GM19468 (cell line): ENCODE data around the gene UQCRFS1.
"Not testable (repeated sequence)": the region's sequence is repeated elsewhere in the genome, so short reads cannot be mapped to it uniquely, and the experiment has no call there.

Experiments
- ATAC-seq: cut with Tn5 transposase; IDR thresholded peaks from one replicate; pipeline ENCODE4 v1.9.1; 2021; ENCODE audit warnings: mild to moderate bottlenecking, moderate library complexity, moderate number of reproducible peaks; ENCODE audit not compliant: unreplicated experiment; ENCODE audit errors: extremely low read depth

Gene UQCRFS1

DNA sequence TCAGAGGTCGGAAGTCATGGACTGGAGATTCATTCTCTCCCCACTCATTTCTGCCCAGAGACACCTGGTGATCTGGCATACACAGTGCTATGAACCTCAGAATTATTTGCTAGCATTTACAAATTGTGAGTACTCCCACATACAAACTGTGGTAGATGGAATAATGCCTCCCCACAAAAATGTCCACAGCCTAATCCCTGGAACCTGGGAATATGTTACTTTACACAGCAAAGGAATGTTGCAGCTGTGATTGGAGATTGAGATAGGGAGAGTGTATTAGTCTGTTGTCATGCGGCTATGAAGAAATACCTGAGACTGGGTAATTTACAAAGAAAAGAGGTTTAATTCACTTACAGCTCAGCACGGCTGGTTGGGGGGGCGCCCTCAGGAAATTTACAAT is 3.1 kb upstream of the UQCRFS1 start:
- no peak for ATAC-seq

DNA sequence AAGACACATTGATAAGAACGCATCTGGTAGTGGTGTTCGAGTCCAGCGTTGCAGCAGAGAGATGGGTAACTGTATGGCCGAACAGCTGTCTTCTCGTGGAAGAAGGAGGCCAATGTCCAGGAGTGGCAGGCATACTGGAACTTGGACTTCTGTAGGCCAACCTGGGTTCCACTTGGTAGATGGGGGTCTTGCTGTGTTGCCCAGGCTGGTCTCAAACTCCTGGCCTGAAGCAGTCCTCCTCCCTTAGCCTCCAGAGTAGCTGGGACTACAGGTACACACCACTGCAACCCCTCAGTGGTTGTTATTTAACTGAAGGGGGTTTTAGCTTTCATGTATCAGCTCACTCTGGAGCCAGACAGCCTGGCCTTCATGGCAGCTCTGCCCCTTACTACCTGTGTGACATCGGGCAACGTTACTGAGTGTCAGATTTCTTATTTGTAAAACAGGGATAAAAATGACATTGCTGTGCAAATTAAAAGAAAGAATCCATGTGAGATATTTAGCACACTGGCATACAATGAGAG is 2.4 kb upstream of the UQCRFS1 start:
- ATAC-seq: no peak

DNA sequence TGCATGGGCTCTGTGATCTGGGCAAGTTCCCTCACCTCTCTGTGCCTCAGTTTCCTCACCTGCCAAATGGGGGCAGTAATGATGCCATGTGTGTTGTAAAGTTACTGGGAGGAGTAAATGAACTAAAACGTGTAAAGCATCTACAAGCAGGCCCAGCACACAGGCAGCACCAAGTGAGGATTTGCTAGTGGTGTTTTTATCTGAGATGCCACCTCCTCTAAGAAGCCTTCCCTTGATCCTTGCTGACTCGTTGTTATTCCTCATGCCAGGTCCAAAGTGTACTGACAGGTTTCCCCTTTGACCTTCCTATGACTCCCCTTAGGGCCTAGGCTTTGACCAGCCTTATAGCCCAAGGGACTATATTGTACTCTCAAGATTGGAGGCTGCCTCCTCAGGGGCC is 1.5 kb upstream of the UQCRFS1 start:
- no peak for ATAC-seq

DNA sequence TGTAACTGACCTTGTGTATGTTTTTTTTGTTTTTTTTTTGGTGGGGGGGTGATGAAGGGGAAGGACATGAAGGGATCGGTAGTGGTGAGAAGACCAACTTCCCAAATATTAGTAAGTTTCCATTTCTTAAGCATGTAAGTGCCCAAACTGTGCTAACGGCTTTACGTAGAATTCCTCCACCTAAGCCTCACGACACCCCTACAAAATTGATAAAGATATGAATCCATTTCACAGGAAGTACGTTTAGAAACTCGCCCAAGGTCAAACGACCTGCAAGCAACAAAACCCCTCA is 649 bp downstream of the UQCRFS1 start:
- ATAC-seq: no peak

DNA sequence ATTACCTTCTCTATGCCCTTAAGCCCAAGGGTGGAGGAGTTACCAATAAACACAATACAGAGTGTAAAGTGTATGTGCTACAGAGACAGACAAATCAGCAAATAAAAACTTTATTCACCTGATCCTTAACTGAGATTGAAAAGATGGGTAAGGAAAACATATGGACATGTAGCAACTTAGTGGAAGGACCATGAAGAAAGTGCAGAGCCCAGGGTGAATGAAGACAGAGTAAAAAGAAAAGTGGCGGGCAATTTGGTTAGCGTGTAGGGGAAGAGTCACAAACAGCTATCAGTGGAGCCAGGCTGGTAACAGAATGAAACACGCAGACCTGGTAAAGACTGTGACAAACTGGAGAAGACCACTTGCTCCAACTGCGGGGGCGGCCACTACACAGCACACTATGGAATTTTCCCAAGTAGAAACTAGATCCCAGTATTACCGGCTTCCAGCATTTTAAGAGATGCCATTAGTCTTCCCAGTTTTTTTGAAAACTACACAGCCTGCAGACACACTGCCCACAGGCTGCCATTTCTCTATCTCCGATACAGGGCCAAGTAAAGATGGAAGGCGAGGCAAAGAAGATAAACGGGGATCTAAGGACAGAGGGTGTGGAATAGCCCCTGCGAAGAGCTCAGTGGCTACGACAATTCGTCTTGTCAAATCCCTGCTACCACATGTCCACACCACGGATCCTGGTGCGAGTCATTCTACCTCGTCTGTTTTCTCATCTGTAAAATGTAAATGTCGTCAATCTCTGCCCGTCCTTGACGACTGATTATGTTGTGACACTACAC is 1.2 kb downstream of the UQCRFS1 start:
- ATAC-seq: no peak

DNA sequence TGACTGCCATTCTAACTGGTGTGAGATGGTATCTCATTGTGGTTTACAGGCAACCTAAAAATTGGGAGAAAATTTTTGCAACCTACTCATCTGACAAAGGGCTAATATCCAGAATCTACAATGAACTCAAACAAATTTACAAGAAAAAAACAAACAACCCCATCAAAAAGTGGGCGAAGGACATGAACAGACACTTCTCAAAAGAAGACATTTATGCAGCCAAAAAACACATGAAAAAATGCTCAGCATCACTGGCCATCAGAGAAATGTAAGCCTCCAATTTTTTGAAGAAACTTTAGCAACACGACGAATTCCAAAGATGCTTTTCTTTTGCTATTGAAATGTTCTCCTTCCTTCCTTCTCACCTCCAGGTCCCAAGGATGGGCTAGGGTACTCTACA is 1.9 kb downstream of the UQCRFS1 start:
- not testable (repeated sequence) for ATAC-seq

DNA sequence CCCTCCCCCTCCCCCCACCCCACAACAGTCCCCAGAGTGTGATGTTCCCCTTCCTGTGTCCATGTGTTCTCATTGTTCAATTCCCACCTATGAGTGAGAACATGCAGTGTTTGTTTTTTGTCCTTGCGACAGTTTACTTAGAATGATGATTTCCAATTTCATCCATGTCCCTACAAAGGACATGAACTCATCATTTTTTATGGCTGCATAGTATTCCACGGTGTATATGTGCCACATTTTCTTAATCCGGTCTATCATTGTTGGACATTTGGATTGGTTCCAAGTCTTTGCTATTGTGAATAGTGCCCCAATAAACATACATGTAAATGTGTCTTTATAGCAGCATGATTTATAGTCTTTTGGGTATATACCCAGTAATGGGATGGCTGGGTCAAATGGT is 2.4 kb downstream of the UQCRFS1 start:
- ATAC-seq: not testable (repeated sequence)

DNA sequence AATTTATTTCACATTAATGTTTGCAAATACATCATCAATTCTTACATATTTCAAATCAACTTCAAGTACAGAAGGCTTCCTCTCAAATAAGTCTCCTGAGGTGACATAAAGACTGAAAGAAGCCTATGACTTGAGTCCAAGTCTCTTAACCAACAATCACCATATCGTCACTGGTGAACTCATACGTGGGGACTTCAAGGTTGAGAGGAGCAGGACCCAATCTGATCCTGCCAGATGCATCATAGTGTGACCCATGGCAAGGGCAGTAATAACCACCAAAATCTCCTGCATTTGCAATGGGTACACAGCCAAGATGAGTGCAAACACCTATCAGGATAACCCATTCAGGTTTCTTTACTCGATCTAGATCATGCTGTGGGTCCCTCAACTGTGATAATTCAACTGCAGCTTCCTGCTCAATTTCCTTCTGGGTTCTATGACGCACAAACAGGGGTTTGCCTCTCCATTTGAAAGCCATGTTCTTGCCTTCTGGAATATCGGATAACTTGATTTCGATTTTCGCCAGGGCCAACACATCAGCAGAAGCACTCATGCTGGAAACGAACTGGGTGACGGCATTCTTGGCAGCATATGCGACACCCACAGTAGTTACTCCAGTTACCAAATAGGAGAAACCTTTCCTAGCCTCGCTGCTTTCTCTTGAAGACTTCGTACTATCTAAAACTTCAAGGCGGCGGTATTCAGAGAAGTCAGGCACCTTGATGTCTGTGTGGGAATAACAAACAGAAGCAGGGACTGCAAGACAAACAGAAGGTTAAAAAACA is 5.4 kb downstream of the UQCRFS1 start:
- ATAC-seq: not testable (repeated sequence)

DNA sequence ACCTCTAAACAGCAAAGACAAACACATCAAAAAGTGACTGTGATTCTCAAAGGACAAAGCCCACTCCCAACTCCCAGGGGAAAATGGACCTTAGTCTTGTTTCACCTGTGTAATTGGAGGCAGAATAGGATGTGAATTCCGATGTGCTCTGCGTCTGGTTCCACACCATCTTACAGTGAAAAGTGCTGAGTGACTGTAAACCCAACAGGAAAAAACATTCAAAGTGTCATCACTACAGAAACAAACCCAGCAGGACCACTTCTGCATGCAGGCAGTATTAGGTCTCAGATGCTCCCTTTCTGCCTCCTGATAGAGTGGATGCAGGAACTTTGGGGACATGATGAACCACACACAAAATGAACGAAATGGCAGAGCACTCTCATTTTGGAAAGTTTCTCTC is 6.5 kb downstream of the UQCRFS1 start:
- ATAC-seq: no peak

DNA sequence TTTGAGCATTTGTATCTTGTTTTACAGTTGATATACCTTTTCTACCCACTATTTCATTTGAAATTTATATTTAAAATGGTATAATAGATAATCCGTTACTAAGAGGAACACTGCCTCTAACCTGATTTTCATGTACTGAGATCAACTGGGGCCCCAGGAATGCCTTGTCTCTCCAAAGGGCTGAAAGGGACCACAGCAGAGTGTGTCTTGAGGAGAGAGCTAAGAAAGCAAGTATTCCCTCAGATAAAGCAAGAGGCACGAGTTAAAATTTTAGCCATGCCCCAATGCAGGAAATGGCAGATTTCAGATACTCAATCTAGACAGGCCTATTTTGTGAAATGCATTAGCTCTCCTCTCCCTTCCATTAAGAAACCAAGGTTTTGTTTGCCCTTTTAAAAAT is 10.7 kb downstream of the UQCRFS1 start:
- ATAC-seq: no peak

DNA sequence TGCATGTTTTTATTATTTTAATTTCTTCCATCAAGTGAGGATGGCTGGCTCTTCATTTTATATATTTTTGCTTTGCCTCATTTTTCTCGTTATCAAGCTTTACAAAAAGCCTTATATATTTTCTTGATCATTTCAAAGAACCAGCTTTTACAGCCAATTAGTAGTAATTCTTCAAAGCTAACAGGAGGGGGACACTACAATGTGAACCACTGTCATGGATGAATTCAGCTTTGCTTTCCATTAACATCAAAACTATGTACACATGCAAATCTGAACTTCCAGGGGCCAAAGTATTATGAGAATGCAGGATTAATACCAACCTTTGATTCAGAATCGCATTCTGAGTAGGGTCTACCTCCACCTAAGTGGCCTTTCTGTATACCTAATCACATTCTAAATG is 11.1 kb downstream of the UQCRFS1 start:
- ATAC-seq: no peak

DNA sequence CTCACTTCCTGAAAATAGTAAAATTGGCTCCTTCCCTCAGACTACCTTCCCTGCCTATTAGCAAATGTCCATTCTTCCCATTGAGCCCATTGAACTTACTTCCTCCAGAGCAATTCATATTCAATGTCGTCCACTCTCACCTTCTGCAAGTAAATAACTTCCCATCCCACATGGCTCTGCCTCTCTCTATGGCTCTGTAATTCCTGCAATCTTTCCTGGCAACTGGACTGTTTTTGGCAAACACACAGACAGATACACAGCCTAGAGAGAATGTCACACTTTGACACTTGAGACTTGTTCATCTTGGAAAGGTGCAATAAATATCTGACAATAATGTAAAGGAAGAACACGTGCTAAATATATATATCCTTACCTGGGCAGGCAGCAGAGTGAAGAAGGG is 18.3 kb downstream of the UQCRFS1 start:
- no peak for ATAC-seq

DNA sequence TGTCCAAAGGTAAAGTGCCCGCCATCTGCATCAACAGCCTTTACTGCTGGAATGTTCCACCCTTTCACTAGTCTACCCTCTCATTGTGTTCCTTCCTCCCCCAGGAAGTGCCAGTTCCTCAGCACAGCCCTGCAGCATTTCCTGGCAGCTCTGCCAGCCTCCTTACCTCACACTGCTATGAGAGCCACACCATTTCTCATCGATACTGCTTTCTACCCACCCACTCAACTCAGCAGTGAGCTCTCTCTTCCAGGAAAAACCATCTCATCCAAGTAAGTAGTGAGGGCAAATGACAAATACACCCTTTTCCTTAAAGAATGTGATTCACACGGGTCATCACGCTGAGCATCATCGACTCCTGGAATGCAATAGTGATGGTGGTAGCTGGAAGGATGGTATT is 19.8 kb downstream of the UQCRFS1 start:
- no peak for ATAC-seq

DNA sequence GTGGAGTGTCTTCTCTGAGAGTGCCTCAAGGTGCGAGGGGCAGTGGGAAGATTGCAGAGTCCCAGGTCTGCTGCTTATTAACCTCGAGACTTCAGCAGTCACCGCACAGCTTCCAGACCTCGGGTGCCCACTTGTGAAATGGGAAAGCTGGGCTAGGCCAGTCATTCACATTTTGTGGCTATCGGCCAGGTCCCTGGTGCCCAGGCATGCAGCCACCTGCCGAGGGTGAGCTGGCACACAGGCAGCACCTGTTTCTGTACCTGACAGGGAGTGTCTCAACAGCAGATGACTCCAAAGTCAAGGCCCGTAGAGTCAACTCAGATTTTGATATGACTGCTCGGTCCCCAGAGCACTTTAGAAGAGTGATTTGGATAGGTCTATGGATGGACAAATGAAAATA is 21.9 kb downstream of the UQCRFS1 start:
- ATAC-seq: no peak

DNA sequence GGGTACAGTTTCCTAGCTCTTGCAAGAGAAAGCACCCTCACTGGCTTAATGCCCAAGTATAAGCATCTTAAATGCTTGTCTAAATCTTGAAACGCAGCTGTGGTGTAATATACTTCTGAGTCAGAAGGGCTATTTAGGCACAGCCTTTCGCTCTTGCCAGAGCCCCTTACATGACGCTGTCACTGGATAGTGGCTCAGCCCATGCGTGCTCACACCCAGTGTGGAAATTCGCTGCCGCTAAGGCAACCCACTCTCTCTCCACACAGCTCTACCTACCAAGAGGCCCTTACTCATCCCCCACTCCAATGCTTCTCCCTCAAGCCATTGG is 24.0 kb downstream of the UQCRFS1 start:
- ATAC-seq: no peak

DNA sequence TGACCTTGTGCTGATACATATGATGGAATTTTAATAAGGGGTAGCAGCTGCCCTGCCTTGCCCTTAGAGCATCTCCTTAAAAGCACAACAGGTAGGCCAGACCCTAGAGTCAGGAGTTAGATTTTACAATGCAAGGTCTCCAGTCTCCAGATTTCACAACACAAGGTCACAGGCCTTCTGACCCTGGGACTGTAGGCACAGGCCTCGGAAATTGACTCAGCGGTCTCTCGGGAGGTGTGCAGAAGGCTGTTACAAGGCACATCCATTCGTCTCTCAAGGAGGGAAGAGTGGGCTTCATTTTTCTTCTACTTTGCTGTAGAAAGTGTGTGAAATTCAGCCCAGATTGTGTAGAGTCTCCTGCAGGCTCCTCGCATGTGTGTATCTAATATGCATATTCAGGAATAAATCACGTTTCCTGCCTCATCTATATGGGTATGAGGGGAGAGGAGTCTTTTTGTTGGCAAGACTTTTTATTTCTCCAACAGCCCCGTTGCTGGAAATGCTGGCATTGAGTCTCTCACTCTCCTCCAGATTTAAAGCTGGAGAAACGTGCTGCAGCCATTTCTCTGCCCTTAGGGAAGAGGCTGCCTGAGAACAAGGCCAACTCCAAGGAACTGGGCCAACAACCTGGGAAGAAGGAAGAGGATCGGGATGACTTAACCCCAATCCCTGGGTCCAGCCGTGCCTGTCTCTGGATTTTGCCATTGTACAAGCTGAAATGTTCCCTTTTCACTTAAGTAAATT is 24.5 kb downstream of the UQCRFS1 start:
- ATAC-seq: no peak

DNA sequence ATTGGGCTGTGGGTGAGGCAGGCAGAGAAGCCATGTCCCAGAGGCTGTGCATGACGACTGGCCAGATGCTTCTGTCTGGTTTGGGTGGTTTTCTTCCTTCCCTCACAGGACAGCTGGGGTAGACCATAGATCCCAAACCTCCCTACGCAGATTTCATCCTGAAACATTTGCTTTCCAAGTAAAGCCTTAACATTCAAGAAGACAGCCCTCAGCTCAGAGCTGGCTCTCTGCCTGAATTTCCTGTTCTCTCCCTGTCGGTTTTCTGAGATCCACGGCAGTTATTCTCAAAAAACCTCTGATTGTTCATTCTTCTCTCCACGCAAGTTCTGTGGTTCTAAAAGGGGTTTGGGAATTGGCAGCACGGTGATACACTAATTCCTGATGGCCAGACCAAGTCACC is 25.3 kb downstream of the UQCRFS1 start:
- ATAC-seq: no peak

DNA sequence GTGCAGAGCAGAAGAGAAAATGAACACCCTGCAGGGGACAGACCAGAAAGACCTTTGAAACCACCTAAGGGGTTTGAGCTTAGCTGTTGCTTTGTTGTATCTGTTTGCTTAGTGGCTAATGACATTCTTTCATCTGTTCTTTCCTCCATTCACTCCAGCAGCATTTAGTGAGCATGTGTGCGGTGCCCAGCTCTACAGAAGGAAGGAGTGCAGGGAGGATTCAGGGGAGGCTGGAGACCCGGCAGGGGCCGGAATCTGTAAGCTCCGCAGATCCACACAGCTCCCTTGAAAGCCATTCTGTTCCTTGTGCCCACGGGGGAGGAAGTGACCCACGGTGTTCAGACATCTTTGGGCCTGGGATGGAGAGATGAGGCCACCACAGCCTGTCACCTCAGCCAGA is 27.5 kb downstream of the UQCRFS1 start:
- ATAC-seq: no peak

DNA sequence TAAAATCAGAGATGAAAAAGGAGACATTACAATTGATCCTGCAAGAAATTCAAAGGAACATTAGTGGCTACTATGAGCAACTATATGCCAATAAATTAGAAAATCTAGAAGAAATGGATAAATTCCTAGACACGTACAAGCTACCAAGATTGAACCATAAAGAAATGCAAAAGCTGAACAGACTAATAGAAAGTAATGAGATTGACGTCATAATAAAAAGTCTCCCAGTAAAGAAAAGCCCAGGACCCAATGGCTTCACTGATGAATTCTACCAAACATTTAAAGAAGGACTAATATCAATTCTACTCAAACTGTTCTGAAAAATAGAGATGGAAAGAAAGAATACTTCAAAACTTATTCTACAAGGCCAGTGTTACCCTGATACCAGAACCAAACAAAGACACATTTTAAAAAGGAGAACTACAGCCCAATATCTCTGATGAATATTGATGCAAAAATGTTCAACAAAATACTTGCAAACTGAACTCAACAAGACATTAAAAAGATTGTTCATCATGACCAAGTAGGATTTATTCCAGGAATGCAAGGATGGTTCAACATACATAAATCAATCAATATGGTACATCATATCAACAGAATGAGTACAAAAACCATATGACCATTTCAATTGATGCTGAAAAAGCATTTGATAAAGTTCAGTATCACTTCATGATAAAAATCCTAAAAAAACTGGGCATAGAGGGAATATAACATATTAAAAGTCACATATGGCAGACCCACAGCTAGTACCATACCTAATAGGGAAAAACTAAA is 35.8 kb downstream of the UQCRFS1 start:
- ATAC-seq: no peak

DNA sequence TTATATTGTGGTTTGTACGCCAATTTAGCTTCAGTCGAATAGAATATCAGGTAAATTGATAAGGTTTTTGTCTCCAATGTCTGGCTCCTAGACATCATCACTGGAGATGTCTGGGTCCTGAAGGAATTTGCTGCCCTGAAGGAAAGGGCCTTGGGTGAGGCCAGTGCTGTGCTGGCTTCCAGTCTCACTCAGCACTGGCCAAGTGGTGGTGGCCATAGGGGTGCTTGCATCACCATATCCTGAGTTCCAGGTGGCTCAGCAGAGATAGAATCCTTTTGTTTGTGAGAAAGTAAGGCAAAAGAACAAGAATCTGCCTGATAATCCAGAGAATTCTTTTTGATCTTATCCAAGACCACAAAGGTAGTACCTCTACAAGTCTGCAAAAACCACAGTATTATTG is 39.1 kb downstream of the UQCRFS1 start:
- no peak for ATAC-seq
